ENCODE data around the gene TDRD3.

TDRD3 gene

GRCh38 chr13:60479273-60479672, 82.3 kb downstream of the TDRD3 start:
- Histone ChIP-seq H3K4me1 (ENCODE audit: control insufficient read depth, insufficient read depth, low read length) (no peaks in the 10 kb centered on the region), H3K36me3 (ENCODE audit: control insufficient read depth, insufficient read depth, low read length, severe bottlenecking) (peaks cover 2% of the 10 kb centered on the region), H3K27me3 (replicated peaks; ENCODE audit: control insufficient read depth, insufficient read depth, low read length) (no peaks in the 10 kb centered on the region), H3K9me3 (ENCODE audit: control insufficient read depth, low read length) (peaks cover 13% of the 10 kb centered on the region), H3K4me3 (ENCODE audit: low read length) (no peak overlapping the region), H3K9ac (ENCODE audit: low read length) (no peak overlapping the region)
- DNase-seq (ENCODE audit: low read depth), result no peak

- DNase-seq (ENCODE audit: low read depth), result no peak
- Histone ChIP-seq H3K4me1 (ENCODE audit: control insufficient read depth, insufficient read depth, low read length) (no peaks in the 10 kb centered on the region), H3K9ac (ENCODE audit: low read length) (no peak overlapping the region), H3K27me3 (replicated peaks; ENCODE audit: control insufficient read depth, insufficient read depth, low read length) (no peaks in the 10 kb centered on the region), H3K4me3 (ENCODE audit: low read length) (no peak overlapping the region), H3K9me3 (ENCODE audit: control insufficient read depth, low read length) (peaks cover 8% of the 10 kb centered on the region), H3K36me3 (ENCODE audit: control insufficient read depth, insufficient read depth, low read length, severe bottlenecking) (peaks cover 17% of the 10 kb centered on the region)
These were observed 85.0 kb downstream of the TDRD3 start for GRCh38 chr13:60482012-60482411.

GRCh38 chr13:60484865-60485264, 87.8 kb downstream of the TDRD3 start:
- H3K36me3 ChIP-seq (ENCODE audit: control insufficient read depth, insufficient read depth, low read length, severe bottlenecking), result peaks cover 17% of the 10 kb centered on the region
- H3K9ac ChIP-seq (ENCODE audit: low read length), result no peak overlapping the region
- no peak for DNase-seq (ENCODE audit: low read depth)
- H3K4me1 ChIP-seq (ENCODE audit: control insufficient read depth, insufficient read depth, low read length), result peaks cover 8% of the 10 kb centered on the region
- H3K4me3 ChIP-seq (ENCODE audit: low read length), result no peak overlapping the region
- H3K27me3 ChIP-seq (replicated peaks; ENCODE audit: control insufficient read depth, insufficient read depth, low read length), result no peaks in the 10 kb centered on the region
- peaks cover 1% of the 10 kb centered on the region for H3K9me3 ChIP-seq (ENCODE audit: control insufficient read depth, low read length)

GRCh38 chr13:60491531-60491930, 94.5 kb downstream of the TDRD3 start:
- Histone ChIP-seq H3K27me3 (replicated peaks; ENCODE audit: control insufficient read depth, insufficient read depth, low read length) (no peaks in the 10 kb centered on the region), H3K4me3 (ENCODE audit: low read length) (no peak overlapping the region), H3K9ac (ENCODE audit: low read length) (no peak overlapping the region), H3K36me3 (ENCODE audit: control insufficient read depth, insufficient read depth, low read length, severe bottlenecking) (peaks cover 4% of the 10 kb centered on the region), H3K4me1 (ENCODE audit: control insufficient read depth, insufficient read depth, low read length) (peaks cover 8% of the 10 kb centered on the region), H3K9me3 (ENCODE audit: control insufficient read depth, low read length) (no peaks in the 10 kb centered on the region)
- no peak for DNase-seq (ENCODE audit: low read depth)

- Histone ChIP-seq H3K4me3 (ENCODE audit: low read length) (no peak overlapping the region), H3K27me3 (replicated peaks; ENCODE audit: control insufficient read depth, insufficient read depth, low read length) (no peaks in the 10 kb centered on the region), H3K36me3 (ENCODE audit: control insufficient read depth, insufficient read depth, low read length, severe bottlenecking) (no peaks in the 10 kb centered on the region), H3K4me1 (ENCODE audit: control insufficient read depth, insufficient read depth, low read length) (peaks cover 8% of the 10 kb centered on the region), H3K9ac (ENCODE audit: low read length) (no peak overlapping the region), H3K9me3 (ENCODE audit: control insufficient read depth, low read length) (no peaks in the 10 kb centered on the region)
- no peak for DNase-seq (ENCODE audit: low read depth)
These were observed 95.2 kb downstream of the TDRD3 start for GRCh38 chr13:60492187-60492586.

GRCh38 chr13:60494296-60494695, 97.3 kb downstream of the TDRD3 start:
- DNase-seq (ENCODE audit: low read depth), result no peak
- Histone ChIP-seq H3K4me3 (ENCODE audit: low read length) (no peak overlapping the region), H3K9ac (ENCODE audit: low read length) (no peak overlapping the region), H3K4me1 (ENCODE audit: control insufficient read depth, insufficient read depth, low read length) (no peaks in the 10 kb centered on the region), H3K27me3 (replicated peaks; ENCODE audit: control insufficient read depth, insufficient read depth, low read length) (no peaks in the 10 kb centered on the region), H3K9me3 (ENCODE audit: control insufficient read depth, low read length) (no peaks in the 10 kb centered on the region), H3K36me3 (ENCODE audit: control insufficient read depth, insufficient read depth, low read length, severe bottlenecking) (no peaks in the 10 kb centered on the region)

- Histone ChIP-seq H3K4me1 (ENCODE audit: control insufficient read depth, insufficient read depth, low read length) (no peaks in the 10 kb centered on the region), H3K4me3 (ENCODE audit: low read length) (no peak overlapping the region), H3K9ac (ENCODE audit: low read length) (no peak overlapping the region), H3K9me3 (ENCODE audit: control insufficient read depth, low read length) (peaks cover 15% of the 10 kb centered on the region), H3K36me3 (ENCODE audit: control insufficient read depth, insufficient read depth, low read length, severe bottlenecking) (no peaks in the 10 kb centered on the region), H3K27me3 (replicated peaks; ENCODE audit: control insufficient read depth, insufficient read depth, low read length) (no peaks in the 10 kb centered on the region)
- no peak for DNase-seq (ENCODE audit: low read depth)
These were observed 104.2 kb downstream of the TDRD3 start for GRCh38 chr13:60501236-60501635.

GRCh38 chr13:60509601-60510386, 112.8 kb downstream of the TDRD3 start:
- H3K9me3 ChIP-seq (ENCODE audit: control insufficient read depth, low read length), result no peaks in the 10 kb centered on the region
- no peak overlapping the region for H3K9ac ChIP-seq (ENCODE audit: low read length)

GRCh38 chr13:60511637-60512036, 114.6 kb downstream of the TDRD3 start:
- DNase-seq (ENCODE audit: low read depth), result no peak
- Histone ChIP-seq H3K4me1 (ENCODE audit: control insufficient read depth, insufficient read depth, low read length) (no peaks in the 10 kb centered on the region), H3K27me3 (replicated peaks; ENCODE audit: control insufficient read depth, insufficient read depth, low read length) (no peaks in the 10 kb centered on the region), H3K9me3 (ENCODE audit: control insufficient read depth, low read length) (no peaks in the 10 kb centered on the region), H3K4me3 (ENCODE audit: low read length) (no peak overlapping the region), H3K36me3 (ENCODE audit: control insufficient read depth, insufficient read depth, low read length, severe bottlenecking) (peaks cover 5% of the 10 kb centered on the region), H3K9ac (ENCODE audit: low read length) (no peak overlapping the region)

More at GRCh38 chr13:60509601-60510386, 112.8 kb downstream of the TDRD3 start:
- Histone ChIP-seq H3K36me3 (ENCODE audit: control insufficient read depth, insufficient read depth, low read length, severe bottlenecking) (peaks cover 5% of the 10 kb centered on the region), H3K27me3 (replicated peaks; ENCODE audit: control insufficient read depth, insufficient read depth, low read length) (no peaks in the 10 kb centered on the region), H3K4me3 (ENCODE audit: low read length) (no peak overlapping the region), H3K4me1 (ENCODE audit: control insufficient read depth, insufficient read depth, low read length) (no peaks in the 10 kb centered on the region)
- DNase-seq (ENCODE audit: low read depth), result peak; percentile 7

GRCh38 chr13:60514891-60515290, 117.9 kb downstream of the TDRD3 start:
- Histone ChIP-seq H3K4me3 (ENCODE audit: low read length) (no peak overlapping the region), H3K36me3 (ENCODE audit: control insufficient read depth, insufficient read depth, low read length, severe bottlenecking) (peaks cover 11% of the 10 kb centered on the region), H3K9me3 (ENCODE audit: control insufficient read depth, low read length) (no peaks in the 10 kb centered on the region), H3K27me3 (replicated peaks; ENCODE audit: control insufficient read depth, insufficient read depth, low read length) (no peaks in the 10 kb centered on the region), H3K9ac (ENCODE audit: low read length) (no peak overlapping the region), H3K4me1 (ENCODE audit: control insufficient read depth, insufficient read depth, low read length) (no peaks in the 10 kb centered on the region)
- DNase-seq (ENCODE audit: low read depth), result peak; percentile 60

- H3K4me1 ChIP-seq (ENCODE audit: control insufficient read depth, insufficient read depth, low read length), result no peaks in the 10 kb centered on the region
- no peak overlapping the region for H3K4me3 ChIP-seq (ENCODE audit: low read length)
- no peak for DNase-seq (ENCODE audit: low read depth)
These were observed 122.5 kb downstream of the TDRD3 start for GRCh38 chr13:60519496-60519895.

More at GRCh38 chr13:60519496-60519895, 122.5 kb downstream of the TDRD3 start:
- no peaks in the 10 kb centered on the region for H3K9me3 ChIP-seq (ENCODE audit: control insufficient read depth, low read length)
- peaks cover 6% of the 10 kb centered on the region for H3K36me3 ChIP-seq (ENCODE audit: control insufficient read depth, insufficient read depth, low read length, severe bottlenecking)
- no peak overlapping the region for H3K9ac ChIP-seq (ENCODE audit: low read length)
- H3K27me3 ChIP-seq (replicated peaks; ENCODE audit: control insufficient read depth, insufficient read depth, low read length), result no peaks in the 10 kb centered on the region
